Psoas muscle (tissue), 8 donors: Measurements from ENCODE around the gene NINL. TPM values are rescaled to one million over a fixed set of nuclear protein-coding genes. Genes with fewer than 3 reads are reported as not detected.
A peak's percentile ranks its signal among the peaks of the same experiment; 100 is the strongest.

ENCODE experiments used
- ATAC-seq, 4 donors: fragments of 200-7000 bp; cut with Tn5 transposase; one replicate each; pipeline ENCODE4 v1.9.1; 2020; ENCODE audit warnings: moderate library complexity in 3 of 4, mild to moderate bottlenecking in 2 of 4
- DNase-seq, 2 donors: peaks; one replicate each; pipeline ENCODE4 v3.0.0-alpha.2; 2020
- H3K27ac ChIP-seq: fragments of 200-600 bp; one replicate; pipeline ENCODE4 v1.8.0; 2022
- H3K27me3 ChIP-seq, 3 donors: fragments of 200-600 bp in 1 of 3; one replicate each; pipeline versions ENCODE4 v1.6.1 to v1.8.0; 2013 to 2022; ENCODE audit warnings: low read length in 2 of 3, mild to moderate bottlenecking in 2 of 3, moderate library complexity in 1 of 3; ENCODE audit not compliant: insufficient read depth in 3 of 3
- H3K36me3 ChIP-seq, 2 donors: fragments of 200-600 bp in 1 of 2; one replicate each; pipeline versions ENCODE4 v1.6.1 to v1.8.0; 2013 to 2022; ENCODE audit warnings: low read depth in 1 of 2, mild to moderate bottlenecking in 1 of 2, moderate library complexity in 1 of 2; ENCODE audit not compliant: insufficient read depth in 1 of 2
- H3K4me1 ChIP-seq: fragments of 200-600 bp; one replicate; pipeline ENCODE4 v1.8.0; 2022
- H3K4me3 ChIP-seq: fragments of 200-600 bp; one replicate; pipeline ENCODE4 v1.8.0; 2022; ENCODE audit warnings: mild to moderate bottlenecking
- H3K9me3 ChIP-seq: fragments of 200-600 bp; one replicate; pipeline ENCODE4 v1.8.0; 2022
- WGBS, 3 donors: extraction: QIAGEN DNeasy Blood & Tissue Kit; methylation state at CpG; one replicate each; pipeline versions ENCODE4 v1.1.6 to v1.1.7; 2013; 5-methylcytosine and 5-hydroxymethylcytosine counted together
- intact Hi-C, 2 donors: fragments of 100-400 bp; cut with DNase I; formaldehyde crosslinking; loops; one replicate each; pipeline versions ENCODE4 v1.11.0 to v1.14.2; 2022
- polyA plus RNA-seq, 3 donors: library from polyadenylated mRNA; stranded (reverse); fragments of 200-250 nt; gene quantifications; one replicate each; pipeline ENCODE4 v1.2.3, GENCODE V29; 2013
- total RNA-seq, 4 donors: library from RNA; stranded (reverse); fragmentation: NEBNext Ultra II Directional in 2 of 4; extraction: Animal tissue kit (Norgen Biotek cat#: 25700) in 2 of 4; gene quantifications; one replicate each; pipeline versions ENCODE4 v1.2.1 to v1.2.4, GENCODE V29; 2021 to 2023
- TF ChIP-seq, protein P1 (sequence below): fragments of 200-600 bp; IDR thresholded peaks from one replicate; pipeline ENCODE4 v1.8.0; 2022; ENCODE audit warnings: antibody characterized with exemption
- donor health status: healthy with polysubstance abuse.
- donor health status: DM: no; HTN: no; CAD: no; lungs with moderate emphysema.
- donor health status: Bipolar disorder and iron deficiency.
- donor health status: healthy.
- donor health status: DM: yes; HTN: yes; CAD: no.
- donor health status: DM: no; HTN: no; CAD: no.
- donor health status: DM: no; HTN: no; CAD: no.
- donor health status: DM: yes; HTN: yes; CAD: no.

Gene NINL
- total and polyA plus RNA-seq, 7 donors, result 0.22 to 1.3 (median 0.42) TPM

DNA sequence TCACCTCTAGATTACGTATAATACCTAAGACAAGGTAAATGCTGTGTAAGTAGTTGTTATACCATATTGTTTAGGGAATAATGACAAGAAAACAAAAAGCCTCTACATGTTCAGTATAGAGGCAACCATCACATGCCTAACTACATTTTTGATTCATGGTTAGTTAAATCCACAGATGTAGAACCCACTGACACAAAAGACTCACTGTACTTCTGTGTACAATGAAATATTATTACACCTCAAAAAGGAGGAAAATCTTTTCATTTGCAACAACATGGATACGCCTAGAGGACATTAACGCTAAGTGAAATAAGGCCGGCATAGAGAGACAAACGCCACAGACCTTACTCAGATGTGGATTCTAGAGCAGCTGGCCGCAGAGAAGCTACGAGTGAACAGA lies 50.5 kb downstream of the NINL start:
- Histone ChIP-seq H3K4me3 (no peak overlapping the region), H3K27me3 (no peaks in the 10 kb centered on the region), H3K27ac (no peak overlapping the region), H3K4me1 (no peaks in the 10 kb centered on the region), H3K9me3 (no peaks in the 10 kb centered on the region), H3K36me3 (no peaks in the 10 kb centered on the region)
- DNase-seq (no peak), ATAC-seq (no peak)
- TF ChIP-seq, protein P1, sequence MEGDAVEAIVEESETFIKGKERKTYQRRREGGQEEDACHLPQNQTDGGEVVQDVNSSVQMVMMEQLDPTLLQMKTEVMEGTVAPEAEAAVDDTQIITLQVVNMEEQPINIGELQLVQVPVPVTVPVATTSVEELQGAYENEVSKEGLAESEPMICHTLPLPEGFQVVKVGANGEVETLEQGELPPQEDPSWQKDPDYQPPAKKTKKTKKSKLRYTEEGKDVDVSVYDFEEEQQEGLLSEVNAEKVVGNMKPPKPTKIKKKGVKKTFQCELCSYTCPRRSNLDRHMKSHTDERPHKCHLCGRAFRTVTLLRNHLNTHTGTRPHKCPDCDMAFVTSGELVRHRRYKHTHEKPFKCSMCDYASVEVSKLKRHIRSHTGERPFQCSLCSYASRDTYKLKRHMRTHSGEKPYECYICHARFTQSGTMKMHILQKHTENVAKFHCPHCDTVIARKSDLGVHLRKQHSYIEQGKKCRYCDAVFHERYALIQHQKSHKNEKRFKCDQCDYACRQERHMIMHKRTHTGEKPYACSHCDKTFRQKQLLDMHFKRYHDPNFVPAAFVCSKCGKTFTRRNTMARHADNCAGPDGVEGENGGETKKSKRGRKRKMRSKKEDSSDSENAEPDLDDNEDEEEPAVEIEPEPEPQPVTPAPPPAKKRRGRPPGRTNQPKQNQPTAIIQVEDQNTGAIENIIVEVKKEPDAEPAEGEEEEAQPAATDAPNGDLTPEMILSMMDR, result no peak
- 89 to 91% (median 90%) methylated on average over 7 of the region's 7 CpGs for WGBS, 3 donors
- intact Hi-C loops, result no loop called here

DNA sequence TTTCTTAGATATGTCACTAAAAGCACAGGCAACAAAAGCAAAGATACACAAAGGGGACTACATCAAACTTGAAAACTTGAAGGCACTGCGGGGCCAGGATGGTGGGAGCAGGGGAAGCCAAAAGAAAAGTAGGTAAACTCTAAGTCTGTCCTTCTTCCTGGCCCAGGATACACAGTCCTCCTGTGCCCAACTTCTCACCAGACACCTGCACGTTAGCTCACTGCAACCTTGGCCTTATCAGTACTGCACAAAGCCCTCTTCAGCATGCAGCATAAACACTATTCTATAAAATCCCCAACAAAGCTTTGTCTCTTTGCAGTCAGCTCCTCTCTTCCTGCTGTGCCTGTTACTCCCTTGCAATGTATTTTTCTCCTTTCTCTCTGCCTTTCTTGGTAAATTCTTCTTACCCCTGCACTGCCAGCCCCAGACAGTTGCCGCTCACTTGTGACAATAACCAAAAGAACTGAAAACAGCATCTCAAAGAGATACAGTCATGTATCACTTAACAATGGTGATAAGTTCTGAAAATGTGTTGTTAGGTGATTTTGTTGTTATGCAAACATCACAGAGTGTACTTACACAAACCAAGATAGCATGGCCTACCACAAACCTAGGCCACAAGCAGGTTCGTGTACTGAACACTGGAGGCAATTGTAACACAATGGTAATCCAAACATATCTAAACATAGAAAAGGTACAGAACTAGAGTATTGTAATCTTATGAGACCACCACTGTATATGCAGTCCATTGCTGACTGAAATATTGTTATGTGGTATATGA lies 51.2 kb downstream of the NINL start:
- Histone ChIP-seq H3K9me3 (no peaks in the 10 kb centered on the region), H3K4me1 (no peaks in the 10 kb centered on the region), H3K27ac (no peak overlapping the region), H3K36me3 (no peaks in the 10 kb centered on the region), H3K4me3 (no peak overlapping the region), H3K27me3 (no peaks in the 10 kb centered on the region)
- ATAC-seq (no peak), DNase-seq (no peak)
- TF ChIP-seq, protein P1, result no peak
- 89 to 92% (median 90%) methylated on average over 4 of the region's 4 CpGs for WGBS, 3 donors
- intact Hi-C loops, result no loop called here

DNA sequence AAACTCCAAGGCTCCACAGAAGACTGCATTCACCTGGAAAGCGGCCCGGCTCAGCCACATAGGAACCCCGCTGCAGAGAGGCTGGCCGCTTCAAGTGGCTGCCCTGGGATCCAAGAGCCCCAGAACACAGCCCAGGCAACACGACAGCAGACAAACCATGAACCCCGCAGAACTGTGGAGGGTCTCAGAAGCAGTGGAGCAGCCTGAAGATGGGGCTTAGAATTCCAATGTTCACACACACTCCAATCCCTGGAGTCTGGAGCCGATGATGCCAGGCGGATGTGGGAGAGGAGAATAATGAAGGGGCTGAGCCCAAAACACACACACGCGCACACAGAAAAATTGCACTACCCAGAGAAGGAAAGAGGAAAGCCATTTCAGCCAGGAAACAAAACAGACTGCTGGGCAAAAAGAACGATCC lies 52.4 kb downstream of the NINL start:
- Histone ChIP-seq H3K36me3 (no peaks in the 10 kb centered on the region), H3K27me3 (no peaks in the 10 kb centered on the region), H3K4me3 (no peak overlapping the region), H3K4me1 (no peaks in the 10 kb centered on the region), H3K27ac (no peak overlapping the region), H3K9me3 (no peaks in the 10 kb centered on the region)
- ATAC-seq (no peak), DNase-seq (no peak)
- TF ChIP-seq, protein P1, result no peak
- 71 to 82% (median 75%) methylated on average over 11 of the region's 11 CpGs for WGBS, 3 donors
- intact Hi-C loops, result no loop called here

DNA sequence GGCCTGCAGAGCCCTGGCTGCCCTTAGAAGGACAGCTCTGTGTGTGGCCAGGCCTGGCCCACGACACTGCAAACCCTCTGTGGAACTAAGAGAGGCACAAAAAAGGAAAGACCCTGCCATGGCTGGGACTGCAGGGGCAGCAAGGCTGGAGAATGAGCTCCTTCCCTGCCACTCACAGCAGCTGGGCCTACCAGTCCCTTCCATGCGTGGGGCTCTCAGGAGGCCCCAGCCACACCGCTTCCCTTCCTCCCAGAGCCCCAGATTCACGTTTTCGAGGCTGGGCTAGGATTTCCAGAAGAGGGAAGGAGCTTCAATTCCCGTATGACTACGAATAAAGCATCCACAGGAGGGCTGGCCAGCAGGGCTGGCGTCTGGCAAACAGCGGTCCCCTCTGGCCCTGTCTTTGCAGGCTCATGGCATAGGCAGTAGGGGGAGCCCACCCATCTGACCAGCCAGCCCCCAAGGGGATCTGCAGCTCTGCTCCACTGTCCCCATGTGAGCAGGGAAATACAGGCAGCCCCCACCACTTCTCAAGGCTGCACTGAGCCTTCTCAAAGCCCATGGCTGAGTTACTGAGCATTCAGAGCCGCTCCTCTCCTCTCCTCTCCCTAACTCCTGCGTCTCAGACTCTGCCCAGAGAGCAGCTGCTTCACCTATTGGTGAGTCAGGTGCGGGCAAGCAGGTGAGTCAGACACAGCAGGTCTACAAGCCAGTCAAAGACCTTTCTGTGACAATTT lies 53.1 kb downstream of the NINL start:
- Histone ChIP-seq H3K27me3 (no peaks in the 10 kb centered on the region), H3K4me3 (no peak overlapping the region), H3K36me3 (no peaks in the 10 kb centered on the region), H3K9me3 (no peaks in the 10 kb centered on the region), H3K27ac (no peak overlapping the region), H3K4me1 (no peaks in the 10 kb centered on the region)
- no peak for DNase-seq
- ATAC-seq, result peak in 1 of 4 donors; percentile 27
- TF ChIP-seq, protein P1, result no peak
- intact Hi-C loops, result no loop called here
- WGBS, 3 donors, result 80 to 81% (median 80%) methylated on average over 12 of the region's 12 CpGs
